Stimulated activated CD4-positive, alpha-beta T cell treated with anti-CD3 and anti-CD28 coated beads, Interleukin-15, amount 100 ng/mL, for 1 hour (primary cell): ENCODE data around the gene TSKU.

Source experiments
- DNase-seq, 2 donors: peaks; one replicate each; pipeline ENCODE4 v3.0.0-alpha.2; 2020; ENCODE audit warnings: low read depth in 1 of 2, low spot score in 1 of 2

TSKU gene

GRCh38 chr11:76752321-76753143 lies 30.6 kb upstream of the TSKU start:
- DNase-seq = no peak

- DNase-seq = no peak
These were observed 29.7 kb upstream of the TSKU start for GRCh38 chr11:76753449-76753848.

- DNase-seq = no peak
These were observed 29.2 kb upstream of the TSKU start for GRCh38 chr11:76753950-76754349.

GRCh38 chr11:76756341-76756741 lies 26.8 kb upstream of the TSKU start:
- DNase-seq = no peak

- DNase-seq = no peak
These were observed 24.8 kb upstream of the TSKU start for GRCh38 chr11:76758311-76758710.

- DNase-seq = no peak
These were observed 24.1 kb upstream of the TSKU start for GRCh38 chr11:76759092-76759491.

- no peak for DNase-seq
These were observed 23.6 kb upstream of the TSKU start for GRCh38 chr11:76759517-76759916.

GRCh38 chr11:76760236-76760635 lies 22.9 kb upstream of the TSKU start:
- no peak for DNase-seq

- DNase-seq = no peak
These were observed 21.3 kb upstream of the TSKU start for GRCh38 chr11:76761718-76762355.

GRCh38 chr11:76762356-76762752 lies 20.8 kb upstream of the TSKU start:
- no peak for DNase-seq

GRCh38 chr11:76762867-76763572 lies 20.1 kb upstream of the TSKU start:
- no peak for DNase-seq

GRCh38 chr11:76763573-76764346 lies 19.4 kb upstream of the TSKU start:
- DNase-seq = no peak

- DNase-seq = no peak
These were observed 18.1 kb upstream of the TSKU start for GRCh38 chr11:76764941-76765665.

GRCh38 chr11:76765863-76766350 lies 17.2 kb upstream of the TSKU start:
- DNase-seq = no peak

GRCh38 chr11:76766521-76766920 lies 16.6 kb upstream of the TSKU start:
- DNase-seq = no peak

GRCh38 chr11:76767659-76768058 lies 15.5 kb upstream of the TSKU start:
- no peak for DNase-seq

- no peak for DNase-seq
These were observed 14.9 kb upstream of the TSKU start for GRCh38 chr11:76768088-76768908.

- DNase-seq = no peak
These were observed 14.1 kb upstream of the TSKU start for GRCh38 chr11:76768909-76769560.
